Stimulated activated CD8-positive, alpha-beta memory T cell treated with anti-CD3 and anti-CD28 coated beads, Interleukin-4, amount 100 ng/mL, for 4 hours (primary cell): Measurements from ENCODE around the gene BCAS4.
"Not testable (repeated sequence)": the region's sequence is repeated elsewhere in the genome, so short reads cannot be mapped to it uniquely, and the experiment has no call there.

ENCODE experiments used
- DNase-seq, 2 donors: peaks; one replicate each; pipeline ENCODE4 v3.0.0-alpha.2; 2020; ENCODE audit warnings: low read depth in 2 of 2, low spot score in 1 of 2

Gene BCAS4

DNA sequence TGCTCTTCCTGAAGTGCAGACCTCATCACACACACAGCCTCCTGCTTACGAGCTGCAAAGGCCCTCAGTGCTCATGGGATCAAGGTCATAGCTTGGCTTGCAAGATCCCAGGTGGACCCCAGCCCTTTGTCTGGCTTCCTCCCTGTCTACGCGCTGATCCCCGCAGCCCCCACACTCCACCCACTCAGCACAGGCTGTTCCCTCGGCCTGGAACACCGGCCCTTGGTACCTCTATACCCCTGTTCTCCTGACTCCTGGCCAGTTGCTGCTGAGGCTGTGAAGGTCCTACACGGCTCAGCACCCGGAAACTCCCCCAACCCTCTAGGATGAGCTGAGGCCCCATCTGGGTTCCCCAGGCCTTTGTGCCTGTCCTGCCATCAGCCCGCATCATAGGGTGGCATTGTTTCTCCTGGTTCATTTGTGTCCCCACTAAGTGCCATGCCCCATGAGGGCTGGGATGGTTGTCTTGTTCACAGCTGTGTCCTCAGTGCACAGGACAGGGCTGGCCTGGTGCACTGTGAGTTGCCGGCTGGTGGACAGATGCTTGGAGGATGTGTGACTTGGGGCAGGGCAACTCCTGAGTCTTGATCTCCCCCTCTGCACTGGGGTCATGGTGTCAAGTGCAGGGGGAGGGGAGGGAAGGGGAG, 79.4 kb downstream of the BCAS4 start:
- no peak for DNase-seq

DNA sequence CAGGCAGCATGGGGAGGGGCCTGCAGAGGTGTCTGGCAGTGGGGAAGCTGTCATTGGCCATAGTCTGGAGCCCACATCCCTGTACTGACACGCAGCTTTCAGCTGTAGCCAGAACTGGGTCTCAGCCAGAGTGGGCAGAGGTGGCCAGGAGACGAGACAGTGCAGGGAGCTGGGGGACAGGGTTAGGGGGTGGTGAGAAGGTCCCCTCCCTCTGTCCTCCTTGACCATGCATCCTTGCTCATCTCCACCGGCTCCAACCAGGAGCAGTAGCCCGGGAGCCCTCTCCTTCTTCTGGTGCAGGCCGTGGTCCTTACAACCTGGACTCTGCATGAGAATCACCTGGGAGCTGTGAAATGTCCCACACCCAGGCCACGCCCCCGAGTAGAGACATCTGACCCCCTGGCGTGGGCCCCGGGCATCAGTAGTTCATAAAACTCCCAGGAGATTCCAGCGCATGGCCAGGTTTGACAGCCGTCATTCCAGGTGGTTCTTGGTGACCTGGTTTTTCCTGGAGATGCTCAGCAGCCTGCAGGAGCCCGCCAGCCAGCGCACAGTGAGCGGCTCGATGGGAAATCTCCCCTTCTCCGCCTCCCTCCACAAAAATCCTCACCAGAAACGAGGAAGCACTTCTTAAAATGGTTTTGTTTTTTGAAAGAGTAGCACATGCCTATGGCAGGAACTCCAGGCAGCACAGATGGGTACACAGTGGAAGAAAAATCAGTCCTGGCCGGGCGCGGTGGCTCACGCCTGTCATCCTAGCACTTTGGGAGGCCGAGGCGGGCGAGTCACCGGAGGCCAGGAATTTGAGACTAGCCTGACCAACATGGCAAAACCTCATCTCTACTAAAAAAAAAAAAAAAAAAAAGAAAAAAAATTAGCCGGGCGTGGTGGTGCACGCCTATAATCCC, 80.2 kb downstream of the BCAS4 start:
- DNase-seq: no peak

- DNase-seq: no peak
These were observed 81.3 kb downstream of the BCAS4 start for GRCh38 chr20:50876063-50876685.

DNA sequence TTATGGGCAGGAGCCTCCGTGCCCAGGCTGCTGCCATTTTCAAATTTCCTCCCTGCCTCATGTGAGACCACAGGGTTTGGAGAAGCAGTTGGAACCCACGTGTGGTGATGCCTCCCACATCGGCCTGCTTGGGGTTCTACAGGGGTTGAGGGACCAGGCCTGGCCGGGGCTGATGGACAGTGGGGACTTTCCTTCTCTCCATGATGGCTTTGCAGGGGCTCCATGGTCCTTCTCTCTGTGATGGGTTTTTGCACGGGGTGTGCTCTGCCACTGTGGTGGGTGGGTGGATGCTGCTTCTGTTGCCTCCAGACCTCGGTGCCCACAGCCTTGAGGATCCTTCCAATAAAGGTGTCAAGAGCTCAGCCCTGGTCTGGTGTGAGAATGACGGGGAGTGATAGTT, 82.0 kb downstream of the BCAS4 start:
- no peak for DNase-seq

GRCh38 chr20:50877232-50877743, 82.4 kb downstream of the BCAS4 start:
- DNase-seq: no peak

GRCh38 chr20:50879649-50880550, 85.0 kb downstream of the BCAS4 start:
- DNase-seq: no peak

DNA sequence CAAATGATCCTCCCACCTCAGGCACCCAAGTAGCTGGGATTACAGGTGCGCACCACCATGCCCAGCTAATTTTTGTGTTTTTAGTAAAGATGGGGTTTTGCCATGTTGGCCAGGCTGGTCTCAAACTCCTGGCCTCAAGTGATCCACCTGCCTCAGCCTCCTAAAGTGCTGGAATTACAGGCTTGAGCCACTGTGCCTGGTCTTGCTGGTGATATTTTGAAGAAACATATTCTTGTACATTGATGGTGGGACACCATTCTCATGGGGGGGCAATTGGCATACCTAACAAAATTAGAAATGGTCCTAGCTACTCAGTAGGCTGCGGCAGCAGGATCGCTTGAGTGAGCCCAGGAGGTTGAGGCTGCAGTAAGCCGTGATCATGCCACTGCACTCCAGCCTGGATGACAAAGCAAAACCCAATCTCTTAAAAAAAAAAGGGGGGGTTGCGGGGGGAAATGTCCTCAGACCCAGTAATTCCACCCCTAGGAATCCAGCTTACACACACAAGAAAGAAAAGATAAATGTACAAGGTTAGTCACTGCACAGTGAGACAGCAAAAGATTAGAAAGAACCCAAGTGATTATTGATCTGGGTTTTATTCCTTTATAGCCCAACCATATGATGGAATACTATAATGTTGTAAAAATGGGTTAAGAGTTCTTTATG, 87.0 kb downstream of the BCAS4 start:
- not testable (repeated sequence) for DNase-seq

- no peak for DNase-seq
These were observed 89.0 kb downstream of the BCAS4 start for GRCh38 chr20:50883856-50884255.

- no peak for DNase-seq
These were observed 90.2 kb downstream of the BCAS4 start for GRCh38 chr20:50885068-50885467.

- no peak for DNase-seq
These were observed 90.9 kb downstream of the BCAS4 start for GRCh38 chr20:50885781-50886180.

- no peak for DNase-seq
These were observed 91.4 kb downstream of the BCAS4 start for GRCh38 chr20:50886184-50886790.

GRCh38 chr20:50887576-50887975, 92.7 kb downstream of the BCAS4 start:
- no peak for DNase-seq

DNA sequence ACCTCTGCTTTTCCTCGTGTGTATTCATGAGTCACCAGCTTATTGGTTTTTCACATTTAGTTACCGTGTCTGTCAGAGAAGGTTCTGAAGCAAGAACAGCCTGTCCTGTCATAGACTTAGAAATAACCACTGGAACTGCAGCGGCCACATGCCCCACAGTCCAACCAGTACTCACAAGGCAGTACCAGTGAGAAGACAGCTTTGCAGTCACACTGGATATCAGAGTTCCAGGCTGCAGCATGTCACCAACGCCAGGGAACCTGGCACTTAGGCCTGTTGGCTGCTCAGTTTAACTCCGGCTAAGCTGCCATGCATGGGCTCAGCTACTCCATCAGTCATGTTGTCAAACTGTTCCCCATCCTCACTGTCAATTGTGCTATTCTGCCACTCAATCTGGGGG, 96.3 kb downstream of the BCAS4 start:
- no peak for DNase-seq

DNA sequence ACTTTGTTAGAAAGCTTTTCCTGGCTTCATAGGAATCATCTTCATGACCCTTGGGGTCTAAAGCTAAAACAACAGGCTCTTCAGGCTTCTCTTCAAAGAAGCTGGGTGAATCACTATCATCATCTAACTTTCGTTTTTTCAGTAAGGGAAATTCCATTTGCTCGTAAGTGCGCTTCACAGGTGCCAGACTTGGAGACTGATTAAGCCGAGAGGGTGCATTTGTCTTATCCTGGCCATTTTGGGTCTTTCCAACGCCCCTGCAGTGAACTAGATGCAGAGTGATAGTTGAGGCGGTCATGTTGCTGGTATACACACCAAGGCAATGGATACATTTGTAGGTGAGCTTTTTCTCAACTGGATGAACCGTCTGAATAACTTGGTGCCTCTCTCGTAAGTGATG, 97.5 kb downstream of the BCAS4 start:
- DNase-seq: no peak

DNA sequence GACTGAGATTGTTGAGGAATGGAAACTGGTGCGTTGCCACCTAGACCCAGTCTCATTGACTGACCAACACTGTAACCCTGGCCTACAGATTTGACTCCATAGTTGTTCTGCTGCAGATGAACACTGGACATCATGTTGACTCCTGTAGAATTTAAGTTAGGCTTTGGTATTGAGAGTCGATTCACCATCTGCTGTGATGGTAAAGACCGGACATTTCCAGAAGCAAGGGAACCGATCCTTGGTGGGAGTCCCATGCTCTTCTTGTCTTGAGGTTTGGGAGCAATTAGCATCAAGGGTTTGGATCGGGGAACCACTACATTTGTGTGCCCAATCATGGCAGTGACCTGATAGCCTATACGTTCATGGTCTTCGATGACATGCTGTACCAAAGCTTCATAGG, 98.8 kb downstream of the BCAS4 start:
- DNase-seq: no peak

GRCh38 chr20:50895111-50895830, 100.4 kb downstream of the BCAS4 start:
- no peak for DNase-seq

DNA sequence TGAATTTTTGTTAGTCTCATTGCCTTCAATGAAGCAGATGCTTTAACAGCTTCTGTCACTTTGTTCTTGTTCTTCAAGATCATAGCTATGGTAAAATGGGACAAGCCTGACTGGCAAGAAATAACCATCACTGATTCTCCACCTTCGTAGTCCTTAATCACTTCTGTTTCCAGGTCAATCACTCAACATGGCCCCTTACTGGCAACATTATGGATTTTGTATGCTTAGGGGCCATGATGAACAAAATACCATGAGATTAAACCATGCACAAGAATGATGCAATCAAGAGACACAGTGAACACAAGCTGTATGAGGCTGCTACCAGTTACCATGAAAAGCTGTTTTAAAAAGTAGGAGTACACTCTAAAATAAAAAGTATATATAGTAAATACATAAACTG, 103.6 kb downstream of the BCAS4 start:
- DNase-seq: no peak

GRCh38 chr20:50900261-50900660, 105.4 kb downstream of the BCAS4 start:
- DNase-seq: no peak

GRCh38 chr20:50901301-50901700, 106.4 kb downstream of the BCAS4 start:
- DNase-seq: no peak
